Transverse colon (tissue), 4 donors: ENCODE results near the gene DNAJB6.

Source experiments
- EP300 ChIP-seq: sonication (generic); formaldehyde crosslinking; IDR thresholded peaks from one replicate; pipeline ENCODE4 v1.6.1; 2017; ENCODE audit warnings: antibody characterized with exemption, low read depth
- POLR2A ChIP-seq: fragments of 450-650 bp; IDR thresholded peaks from one replicate; pipeline ENCODE4 v1.6.1; 2016; ENCODE audit warnings: antibody characterized with exemption, mild to moderate bottlenecking, moderate library complexity
- POLR2AphosphoS5 ChIP-seq, 3 donors: sonication (generic); formaldehyde crosslinking; IDR thresholded peaks; one replicate each; pipeline ENCODE4 v1.6.1; 2016; ENCODE audit warnings: antibody characterized with exemption in 3 of 3
- TF ChIP-seq, protein P1 (sequence below), 5 experiments: fragments of 200-600 bp in 3 of 5; fragments of 450-650 bp in 2 of 5; sonication (generic) in 3 of 5; IDR thresholded peaks; 1 replicate in 2 of 5; 2 replicates in 3 of 5; pipeline ENCODE4 v1.5.1; 2016 to 2017; ENCODE audit warnings: antibody characterized with exemption in 5 of 5, inconsistent platforms in 3 of 5, mild to moderate bottlenecking in 2 of 5, moderate library complexity in 1 of 5

- TF ChIP-seq, protein P1, sequence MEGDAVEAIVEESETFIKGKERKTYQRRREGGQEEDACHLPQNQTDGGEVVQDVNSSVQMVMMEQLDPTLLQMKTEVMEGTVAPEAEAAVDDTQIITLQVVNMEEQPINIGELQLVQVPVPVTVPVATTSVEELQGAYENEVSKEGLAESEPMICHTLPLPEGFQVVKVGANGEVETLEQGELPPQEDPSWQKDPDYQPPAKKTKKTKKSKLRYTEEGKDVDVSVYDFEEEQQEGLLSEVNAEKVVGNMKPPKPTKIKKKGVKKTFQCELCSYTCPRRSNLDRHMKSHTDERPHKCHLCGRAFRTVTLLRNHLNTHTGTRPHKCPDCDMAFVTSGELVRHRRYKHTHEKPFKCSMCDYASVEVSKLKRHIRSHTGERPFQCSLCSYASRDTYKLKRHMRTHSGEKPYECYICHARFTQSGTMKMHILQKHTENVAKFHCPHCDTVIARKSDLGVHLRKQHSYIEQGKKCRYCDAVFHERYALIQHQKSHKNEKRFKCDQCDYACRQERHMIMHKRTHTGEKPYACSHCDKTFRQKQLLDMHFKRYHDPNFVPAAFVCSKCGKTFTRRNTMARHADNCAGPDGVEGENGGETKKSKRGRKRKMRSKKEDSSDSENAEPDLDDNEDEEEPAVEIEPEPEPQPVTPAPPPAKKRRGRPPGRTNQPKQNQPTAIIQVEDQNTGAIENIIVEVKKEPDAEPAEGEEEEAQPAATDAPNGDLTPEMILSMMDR (IDR thresholded peaks at IDR 0.05), result no peak
- TF ChIP-seq EP300 (no peak), POLR2A (no peak), POLR2AphosphoS5 (IDR thresholded peaks at IDR 0.05) (no peak)
Measured at GRCh38 chr7:157460721-157461120, 123.9 kb downstream of the DNAJB6 start.
